ENCODE results near the gene THY1. TPM values are rescaled to one million over a fixed set of nuclear protein-coding genes. Genes with fewer than 3 reads are reported as not detected.

THY1 gene
- total RNA-seq, 1 experiment from 2014 or later: 13.7 TPM

GRCh38 chr11:119389611-119390254, 33.2 kb downstream of the THY1 start:
- Histone ChIP-seq H3K27ac (ENCODE audit: low read length) (no peak overlapping the region), H3K27me3 (ENCODE audit: control insufficient read depth, insufficient read depth, low read length) (no peaks in the 10 kb centered on the region), H3K9me3 (ENCODE audit: control insufficient read depth, insufficient read depth, low read depth, low read length) (no peaks in the 10 kb centered on the region), H3K4me3 (ENCODE audit: low read depth in 2 of 2, low read length in 2 of 2) (no peak overlapping the region), H3K4me1 (ENCODE audit: control insufficient read depth, insufficient read depth, low read length) (no peaks in the 10 kb centered on the region), H3K36me3 (ENCODE audit: control insufficient read depth, insufficient read depth, low read length) (no peaks in the 10 kb centered on the region)
- in situ Hi-C loops (cut with HindIII; ENCODE audit: low pct_unique_long_range_greater_than_20kb, low sequenced_read_pairs): no loop called here
- 0 out of 2 replicates have a peak, but pooled peaks have one; percentile 63 for ATAC-seq
- TF ChIP-seq TCF7L2 (IDR thresholded peaks at IDR 0.05; ENCODE audit: low read depth, low read length) (no peak), CTCF (IDR thresholded peaks at IDR 0.05) (peak; percentile 71), POLR2AphosphoS5 (IDR thresholded peaks at IDR 0.05; ENCODE audit: low read depth, low read length) (no peak), SIN3A (IDR thresholded peaks at IDR 0.05; ENCODE audit: borderline replicate concordance, insufficient read depth, low read depth, low read length) (no peak), REST (IDR thresholded peaks at IDR 0.05; ENCODE audit: insufficient read depth in 1 of 2, low read depth in 2 of 2, low read length in 1 of 2) (no peak)
- DNase-seq (ENCODE audit: low read depth, low spot score): no peak
- ChIA-PET CTCF (interaction anchor here (0.6 to 0.7 kb wide), 2 partner anchors 17 to 639 kb away, joined by 3 to 5 read pairs; no protein-coding TSS in a partner anchor), POLR2A (no interaction called here)
- intact Hi-C loops (cut with micrococcal nuclease; ENCODE audit: unreplicated experiment): no loop called here
- no TSS peak for BruUV-seq (replicated peaks)

- H3K27ac ChIP-seq (ENCODE audit: low read length): no peak overlapping the region
- no peak for DNase-seq (ENCODE audit: low read depth, low spot score)
- no peaks in the 10 kb centered on the region for H3K9me3 ChIP-seq (ENCODE audit: control insufficient read depth, insufficient read depth, low read depth, low read length)
- TF ChIP-seq REST (IDR thresholded peaks at IDR 0.05; ENCODE audit: insufficient read depth in 1 of 2, low read depth in 2 of 2, low read length in 1 of 2) (no peak), CTCF (IDR thresholded peaks at IDR 0.05) (no peak), SIN3A (IDR thresholded peaks at IDR 0.05; ENCODE audit: borderline replicate concordance, insufficient read depth, low read depth, low read length) (no peak), TCF7L2 (IDR thresholded peaks at IDR 0.05; ENCODE audit: low read depth, low read length) (no peak), POLR2AphosphoS5 (IDR thresholded peaks at IDR 0.05; ENCODE audit: low read depth, low read length) (no peak)
- BruUV-seq (replicated peaks): no TSS peak
- POLR2A ChIA-PET: no interaction called here
- H3K36me3 ChIP-seq (ENCODE audit: control insufficient read depth, insufficient read depth, low read length): no peaks in the 10 kb centered on the region
- H3K27me3 ChIP-seq (ENCODE audit: control insufficient read depth, insufficient read depth, low read length): no peaks in the 10 kb centered on the region
- in situ Hi-C loops (cut with HindIII; ENCODE audit: low pct_unique_long_range_greater_than_20kb, low sequenced_read_pairs): no loop called here
- no peak for ATAC-seq
- CTCF ChIA-PET: interaction anchor here (0.6 kb wide), 1 partner anchor 14 kb away, joined by 4 read pairs; no protein-coding TSS in a partner anchor
- no peak overlapping the region for H3K4me3 ChIP-seq (ENCODE audit: low read depth in 2 of 2, low read length in 2 of 2)
- intact Hi-C loops (cut with micrococcal nuclease; ENCODE audit: unreplicated experiment): no loop called here
- no peaks in the 10 kb centered on the region for H3K4me1 ChIP-seq (ENCODE audit: control insufficient read depth, insufficient read depth, low read length)
Measured at GRCh38 chr11:119388103-119388502, 34.9 kb downstream of the THY1 start.
